GM19468 (cell line): Measurements from ENCODE around the gene ACAA1.

Source experiments
- ATAC-seq: cut with Tn5 transposase; IDR thresholded peaks from one replicate; pipeline ENCODE4 v1.9.1; 2021; ENCODE audit warnings: mild to moderate bottlenecking, moderate library complexity, moderate number of reproducible peaks; ENCODE audit not compliant: unreplicated experiment; ENCODE audit errors: extremely low read depth

The ACAA1 gene

DNA sequence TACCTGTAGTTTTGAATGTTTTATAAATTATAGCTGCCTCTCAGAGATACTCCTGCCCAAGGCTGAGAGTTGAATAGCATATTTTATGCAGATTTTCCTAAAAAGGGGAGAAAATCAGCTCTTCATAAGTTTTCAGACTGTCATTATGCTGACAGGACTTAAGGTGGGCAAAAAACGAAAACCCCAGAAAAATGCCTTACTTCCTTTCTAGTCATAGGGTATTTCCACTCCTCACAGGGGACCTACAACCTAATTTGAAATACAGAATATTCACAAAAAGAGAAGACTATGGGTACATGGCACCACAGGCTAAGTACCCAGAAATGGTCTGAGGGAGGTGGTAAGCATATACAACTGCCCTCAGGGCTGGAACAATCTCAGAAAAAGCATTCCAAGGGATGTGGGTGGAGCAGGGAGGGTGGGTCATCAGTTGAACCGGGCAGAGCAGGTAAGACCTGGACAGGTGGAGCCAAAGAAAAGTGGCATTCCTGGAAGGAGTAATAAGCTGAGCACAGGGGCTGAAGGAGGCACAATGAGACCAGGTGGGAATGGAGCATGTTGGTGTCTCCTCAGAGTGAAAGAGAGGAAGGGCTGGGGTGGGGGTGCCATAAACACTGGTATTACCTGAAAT lies 17.8 kb upstream of the ACAA1 start:
- no peak for ATAC-seq

- ATAC-seq, result no peak
These were observed 17.1 kb upstream of the ACAA1 start for GRCh38 chr3:38154033-38154494.

DNA sequence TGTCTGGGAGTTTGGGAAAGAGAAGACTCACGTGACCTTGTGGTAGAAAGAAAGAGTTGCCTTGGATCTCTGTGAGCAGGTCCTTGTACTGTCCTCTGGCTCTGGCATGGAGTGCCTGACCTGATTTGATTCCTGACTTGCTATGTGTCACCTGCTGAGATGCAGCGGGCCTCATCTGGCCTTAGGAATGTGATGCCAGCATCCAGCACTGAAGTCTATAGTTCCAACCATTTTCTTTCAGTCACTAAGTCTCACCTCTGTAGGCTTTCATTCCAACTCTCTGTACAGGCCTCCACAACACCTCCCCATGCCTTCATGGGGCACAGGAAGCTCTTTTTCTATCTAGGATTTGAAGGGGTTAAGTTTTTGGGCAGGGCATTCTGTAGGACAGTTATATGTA lies 16.3 kb upstream of the ACAA1 start:
- ATAC-seq, result no peak

GRCh38 chr3:38152609-38153008 lies 15.7 kb upstream of the ACAA1 start:
- ATAC-seq, result no peak

GRCh38 chr3:38151667-38152265 lies 14.8 kb upstream of the ACAA1 start:
- no peak for ATAC-seq

- ATAC-seq, result no peak
These were observed 14.0 kb upstream of the ACAA1 start for GRCh38 chr3:38150780-38151528.

DNA sequence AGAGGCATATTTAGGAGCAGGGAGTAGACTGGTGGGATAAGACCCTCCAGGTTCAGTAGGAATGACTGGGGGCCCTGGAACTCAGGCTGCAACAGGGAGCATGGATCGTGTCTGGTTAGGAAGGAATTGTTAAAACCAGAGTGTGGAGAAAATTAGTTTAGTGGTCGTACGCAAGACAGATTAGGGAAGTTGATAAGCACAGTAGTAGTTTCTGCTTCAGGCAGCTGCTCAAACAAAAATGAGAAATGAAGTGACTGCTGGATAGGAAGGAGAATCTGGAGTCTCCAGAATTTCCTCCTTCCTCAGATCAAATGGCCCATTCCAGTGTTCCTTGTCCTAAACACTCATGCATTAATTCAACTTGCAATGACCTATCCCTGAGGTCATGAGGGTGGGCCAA lies 12.8 kb upstream of the ACAA1 start:
- ATAC-seq, result no peak

- ATAC-seq, result no peak
These were observed 11.5 kb upstream of the ACAA1 start for GRCh38 chr3:38148311-38148882.

DNA sequence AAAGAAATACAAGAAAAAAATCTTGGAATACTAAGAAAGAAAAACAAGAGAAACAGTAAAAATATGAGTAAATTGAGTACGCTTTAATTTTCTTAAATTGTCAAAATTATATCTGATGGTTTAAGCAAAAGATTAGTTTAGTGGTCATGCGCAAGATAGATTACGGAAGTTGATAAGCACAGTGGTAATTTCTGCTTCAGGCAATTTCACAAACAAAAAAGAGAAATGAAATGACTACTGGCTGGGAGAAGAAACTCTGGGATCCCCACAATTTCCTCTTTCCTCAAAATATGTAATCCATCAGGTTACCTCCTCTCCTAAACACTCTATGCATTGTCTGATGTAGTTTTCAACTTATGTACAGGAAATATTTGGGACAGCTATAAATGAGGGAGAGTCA lies 10.5 kb upstream of the ACAA1 start:
- ATAC-seq, result no peak

DNA sequence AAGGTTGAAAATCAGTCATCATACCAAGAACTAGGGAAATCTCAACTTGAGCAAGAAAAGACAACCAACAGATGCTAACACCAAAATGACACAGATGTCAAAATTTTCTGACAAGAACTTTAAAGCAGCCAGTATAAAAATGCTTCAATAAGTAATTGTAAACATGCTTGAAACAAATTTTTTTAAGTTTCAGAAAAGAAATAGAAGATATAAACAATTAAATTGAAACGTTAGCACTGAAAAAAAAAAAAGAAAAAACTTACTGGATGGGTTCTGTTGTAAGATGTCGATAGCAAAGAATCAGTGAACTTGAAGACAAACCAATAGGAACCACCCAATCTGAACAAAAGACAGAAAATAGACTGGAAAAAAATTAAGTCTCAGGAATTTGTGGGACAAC lies 9.6 kb upstream of the ACAA1 start:
- no peak for ATAC-seq

DNA sequence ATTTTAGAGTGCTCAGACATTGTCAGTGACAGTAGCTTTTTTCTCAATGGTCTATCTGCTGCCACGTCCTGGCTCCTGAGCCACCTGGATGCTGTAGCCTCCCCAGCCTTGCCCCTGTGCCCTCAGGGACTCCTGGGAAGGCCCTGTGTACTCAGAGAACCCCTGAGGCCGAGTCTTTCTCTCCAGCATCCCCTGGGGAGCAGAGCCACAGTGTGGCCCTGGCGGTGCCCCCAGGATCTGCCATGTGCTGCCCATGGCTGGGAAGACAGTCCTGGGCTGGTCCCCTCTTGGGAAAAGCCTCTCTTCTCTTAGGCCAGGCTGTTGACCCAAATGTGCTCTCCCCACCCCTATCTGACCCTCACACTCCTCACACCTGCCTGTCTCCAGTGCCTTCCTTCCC lies 6.6 kb upstream of the ACAA1 start:
- ATAC-seq, result no peak

- no peak for ATAC-seq
These were observed 6.0 kb upstream of the ACAA1 start for GRCh38 chr3:38142959-38143358.

DNA sequence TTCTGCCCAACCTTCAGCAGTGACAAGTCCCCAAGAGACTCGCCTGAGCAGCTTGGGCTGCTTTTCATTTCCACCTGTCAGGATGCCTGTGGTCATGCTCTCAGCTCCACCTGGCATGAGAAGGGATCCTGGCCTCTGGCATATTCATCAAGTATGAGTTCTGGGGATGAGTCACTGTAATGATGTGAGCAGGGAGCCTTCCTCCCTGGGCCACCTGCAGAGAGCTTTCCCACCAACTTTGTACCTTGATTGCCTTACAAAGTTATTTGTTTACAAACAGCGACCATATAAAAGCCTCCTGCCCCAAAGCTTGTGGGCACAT lies 5.0 kb upstream of the ACAA1 start:
- ATAC-seq, result no peak

GRCh38 chr3:38141173-38141951 lies 4.4 kb upstream of the ACAA1 start:
- ATAC-seq, result no peak

GRCh38 chr3:38140326-38141172 lies 3.6 kb upstream of the ACAA1 start:
- no peak for ATAC-seq

DNA sequence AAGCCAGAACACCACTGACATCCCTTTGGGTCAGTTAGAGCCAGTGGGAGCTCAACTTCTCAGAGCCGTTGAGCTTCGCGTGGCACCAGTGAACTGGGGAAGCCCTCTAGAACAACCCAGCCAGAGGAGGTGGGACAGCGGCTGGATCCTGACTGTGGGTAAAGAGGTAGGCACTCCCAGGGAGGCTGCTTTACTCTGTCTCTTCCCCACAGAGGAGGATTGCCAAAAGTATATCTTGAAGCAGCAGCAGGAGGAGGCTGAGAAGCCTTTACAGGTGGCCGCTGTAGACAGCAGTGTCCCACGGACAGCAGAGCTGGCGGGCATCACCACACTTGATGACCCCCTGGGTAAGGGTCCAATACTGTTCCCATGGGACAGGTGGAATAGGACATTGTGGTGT lies 2.7 kb upstream of the ACAA1 start:
- ATAC-seq, result no peak

DNA sequence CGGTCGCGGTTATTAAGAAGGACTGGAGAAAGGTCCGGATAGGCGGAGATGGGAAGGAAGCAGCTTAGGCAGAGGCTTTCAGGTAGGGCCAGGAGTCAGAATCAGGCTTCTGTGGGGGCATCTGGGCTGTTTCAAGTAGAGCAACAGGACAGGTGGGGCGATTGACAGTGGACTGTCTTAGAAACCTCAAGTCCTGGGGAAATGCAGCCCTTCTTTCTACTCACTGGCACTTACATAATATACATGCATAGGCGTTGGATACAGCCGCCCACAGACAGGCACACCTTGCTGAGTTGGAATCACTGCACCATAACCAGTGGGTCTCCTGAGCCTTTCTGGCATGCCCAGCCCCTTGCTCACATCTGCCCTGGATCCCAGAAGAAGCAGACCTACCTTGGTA lies 2.3 kb upstream of the ACAA1 start:
- no peak for ATAC-seq

GRCh38 chr3:38138349-38139190 lies 1.6 kb upstream of the ACAA1 start, which contains the start of gene MYD88:
Gene MYD88 (plus strand): TSS chr3:38138661. CDS start chr3:38138701, 40 bp downstream.
- ATAC-seq, result peak; percentile 37
